Astrocyte (in vitro differentiated cells and primary cell): Measurements from ENCODE around the gene CENPVL2. TPM values are rescaled to one million over a fixed set of nuclear protein-coding genes. Genes with fewer than 3 reads are reported as not detected.

ENCODE experiments used
- total RNA-seq: library from RNA; stranded (reverse); gene quantifications from 2 replicates; pipeline ENCODE4 v1.2.1, GENCODE V29; 2021

Gene CENPVL2
- total RNA-seq, 1 donor from 2014 or later, result 0.25 TPM

Other genes with a start within 250 kb of the CENPVL2 start
- gene NUDT11, start 186.2 kb downstream of the CENPVL2 start, total RNA-seq, result 9.9 and 12.7 TPM in 2 replicates
- 2.0 and 2.3 TPM in 2 replicates for gene CENPVL3, start 63.9 kb downstream of the CENPVL2 start, total RNA-seq
- gene CENPVL1, start 27.7 kb upstream of the CENPVL2 start, total RNA-seq, result 0.19 and 0.25 TPM in 2 replicates
- 14.7 and 15.5 TPM in 2 replicates for gene GSPT2, start 60.6 kb upstream of the CENPVL2 start, total RNA-seq
- gene MAGED1, start 210.8 kb upstream of the CENPVL2 start, total RNA-seq, result 412 and 440 TPM in 2 replicates